GM21528 (cell line): Measurements from ENCODE around the gene CACNG1.
"Not testable (repeated sequence)": the region's sequence is repeated elsewhere in the genome, so short reads cannot be mapped to it uniquely, and the experiment has no call there.

ENCODE experiments used
- ATAC-seq: cut with Tn5 transposase; IDR thresholded peaks from one replicate; pipeline ENCODE4 v1.9.1; 2021; ENCODE audit warnings: mild to moderate bottlenecking, moderate library complexity; ENCODE audit not compliant: unreplicated experiment, low FRiP score

CACNG1 gene

GRCh38 chr17:67072885-67073284, 28.5 kb downstream of the CACNG1 start:
- no peak for ATAC-seq

GRCh38 chr17:67074781-67075180, 30.4 kb downstream of the CACNG1 start:
- no peak for ATAC-seq

GRCh38 chr17:67076290-67076689, 31.9 kb downstream of the CACNG1 start:
- no peak for ATAC-seq

GRCh38 chr17:67078292-67078691, 33.9 kb downstream of the CACNG1 start:
- ATAC-seq, result no peak

GRCh38 chr17:67079491-67079890, 35.1 kb downstream of the CACNG1 start:
- ATAC-seq, result no peak

GRCh38 chr17:67080804-67081203, 36.5 kb downstream of the CACNG1 start:
- ATAC-seq, result no peak

GRCh38 chr17:67082107-67082506, 37.8 kb downstream of the CACNG1 start:
- peak; percentile 76 for ATAC-seq

GRCh38 chr17:67085406-67085805, 41.1 kb downstream of the CACNG1 start:
- ATAC-seq, result no peak

GRCh38 chr17:67088639-67089038, 44.3 kb downstream of the CACNG1 start:
- ATAC-seq, result no peak

GRCh38 chr17:67090341-67090740, 46.0 kb downstream of the CACNG1 start:
- ATAC-seq, result no peak

- ATAC-seq, result no peak
Observed at GRCh38 chr17:67092291-67092690, 47.9 kb downstream of the CACNG1 start.

- not testable (repeated sequence) for ATAC-seq
Observed at GRCh38 chr17:67092710-67093109, 48.4 kb downstream of the CACNG1 start.

- no peak for ATAC-seq
Observed at GRCh38 chr17:67093348-67093747, 49.0 kb downstream of the CACNG1 start.

GRCh38 chr17:67095291-67095690, 50.9 kb downstream of the CACNG1 start:
- not testable (repeated sequence) for ATAC-seq

GRCh38 chr17:67095803-67096202, 51.4 kb downstream of the CACNG1 start:
- no peak for ATAC-seq

- no peak for ATAC-seq
Observed at GRCh38 chr17:67096609-67097008, 52.3 kb downstream of the CACNG1 start.

GRCh38 chr17:67098006-67098405, 53.7 kb downstream of the CACNG1 start:
- ATAC-seq, result no peak

GRCh38 chr17:67104641-67105040, 60.3 kb downstream of the CACNG1 start:
- not testable (repeated sequence) for ATAC-seq

- ATAC-seq, result no peak
Observed at GRCh38 chr17:67105213-67105612, 60.9 kb downstream of the CACNG1 start.
